Measurements from ENCODE around the gene FAM90A1. TPM values are rescaled to one million over a fixed set of nuclear protein-coding genes. Genes with fewer than 3 reads are reported as not detected.
"Not testable (repeated sequence)": the region's sequence is repeated elsewhere in the genome, so short reads cannot be mapped to it uniquely, and the experiment has no call there.

Gene FAM90A1
- total RNA-seq, 1 donor from 2014 or later, result not detected

DNA sequence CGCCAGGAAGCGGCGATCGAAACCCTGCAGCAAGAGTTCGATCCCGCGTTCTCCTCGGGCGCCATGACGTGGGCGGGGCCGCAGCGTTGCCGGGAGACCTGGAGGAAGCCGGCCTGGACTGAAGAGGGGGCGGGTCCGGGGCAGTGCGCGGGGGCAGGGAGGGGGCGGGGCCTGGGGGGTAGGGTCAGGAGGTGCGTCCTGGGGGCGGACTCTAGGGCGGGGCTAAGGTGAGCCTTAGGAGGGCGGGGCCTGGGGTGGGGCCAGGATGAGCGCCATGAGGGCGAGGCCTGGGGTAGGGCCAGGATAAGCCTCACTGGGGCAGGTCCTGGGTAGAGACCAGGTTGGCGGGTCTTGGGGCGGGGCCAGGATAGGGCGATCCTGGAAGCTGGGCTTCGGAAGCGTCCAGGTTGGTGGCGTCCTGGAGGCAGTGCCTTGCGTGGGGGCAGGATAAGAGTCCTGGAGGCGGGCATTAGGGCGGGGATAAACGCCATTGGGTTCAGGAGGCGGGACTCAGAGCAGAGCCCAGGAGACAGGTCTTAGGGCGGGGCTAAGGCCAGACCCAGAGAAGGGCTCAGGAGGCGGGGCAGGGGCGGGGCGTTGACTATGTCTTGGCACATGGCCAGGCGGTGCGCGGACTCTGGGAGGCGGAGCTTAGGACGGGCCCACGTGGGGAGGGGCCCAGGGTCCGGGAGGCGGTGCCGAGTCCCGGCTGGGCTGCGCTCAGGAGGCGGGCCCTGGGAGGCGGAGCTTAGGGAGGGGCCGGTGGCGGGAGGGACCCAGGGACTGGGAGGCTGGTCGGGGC, 15.7 kb upstream of the FAM90A1 start:
- peak overlapping the region; percentile 97 for H3K4me3 Mint-ChIP-seq
- H3K4me1 Mint-ChIP-seq; H3K36me3 Mint-ChIP-seq (ENCODE audit: low read depth); H3K9me3 Mint-ChIP-seq; H3K27me3 Mint-ChIP-seq: not testable (repeated sequence)
- CTCF ChIA-PET, result interaction anchor here (1.1 to 1.4 kb wide), 2 partner anchors 12 to 134 kb away, joined by 3 to 4 read pairs; no protein-coding TSS in a partner anchor
- POLR2A ChIA-PET, result interaction anchor here (0.8 to 0.9 kb wide), 2 partner anchors 165 to 273 kb away, joined by 3 read pairs; no protein-coding TSS in a partner anchor
- ATAC-seq (ENCODE audit: low read depth) (peak; percentile 98), DNase-seq (peak; percentile 100)
- intact Hi-C loops (cut with micrococcal nuclease), result loop anchor here (1.0 to 10.0 kb wide), 6 partner anchors 161 to 1058 kb away; partner anchors contain the start of genes NECAP1, PEX5 and PHC1
- peak overlapping the region; percentile 98 for H3K27ac Mint-ChIP-seq

DNA sequence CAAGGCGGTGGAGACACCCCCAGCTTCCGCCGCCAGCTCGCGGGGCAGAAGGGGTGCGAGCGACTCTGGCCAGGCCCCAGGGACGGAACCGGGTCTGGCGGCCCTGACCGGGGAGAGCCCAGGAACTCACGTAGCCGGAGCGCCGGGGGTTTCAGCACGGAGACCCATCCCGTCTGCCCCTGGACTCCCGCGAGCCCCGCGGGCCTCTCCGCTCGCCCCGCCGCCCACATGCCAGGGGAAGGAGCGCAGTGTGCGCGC, 15.1 kb upstream of the FAM90A1 start:
- POLR2A ChIA-PET, result interaction anchor here (0.8 kb wide), 1 partner anchor 272 kb away, joined by 3 read pairs; no protein-coding TSS in a partner anchor
- H3K4me1 Mint-ChIP-seq, result not testable (repeated sequence)
- peak overlapping the region; percentile 97 for H3K4me3 Mint-ChIP-seq

GRCh38 chr12:8241917-8242621, 14.7 kb upstream of the FAM90A1 start:
- not testable (repeated sequence) for ATAC-seq (ENCODE audit: low read depth); H3K27me3 Mint-ChIP-seq; H3K4me1 Mint-ChIP-seq; H3K36me3 Mint-ChIP-seq (ENCODE audit: low read depth); H3K9me3 Mint-ChIP-seq
- ChIA-PET CTCF (interaction anchor here (1.1 to 1.4 kb wide), 2 partner anchors 11 to 133 kb away, joined by 3 to 4 read pairs; no protein-coding TSS in a partner anchor), POLR2A (interaction anchor here (0.8 kb wide), 1 partner anchor 272 kb away, joined by 3 read pairs; no protein-coding TSS in a partner anchor)
- Mint-ChIP-seq H3K4me3 (peak overlapping the region; percentile 97), H3K27ac (peak overlapping the region; percentile 68)
- peak; percentile 37 for DNase-seq
- intact Hi-C loops (cut with micrococcal nuclease), result loop anchor here (2.0 to 10.0 kb wide), 2 partner anchors 673 to 1057 kb away; partner anchors contain the start of genes PEX5 and PHC1

More for the DNA sequence above, 15.1 kb upstream of the FAM90A1 start:
- H3K27me3 Mint-ChIP-seq; ATAC-seq (ENCODE audit: low read depth); DNase-seq; H3K9me3 Mint-ChIP-seq; H3K36me3 Mint-ChIP-seq (ENCODE audit: low read depth): not testable (repeated sequence)
- CTCF ChIA-PET, result interaction anchor here (1.1 to 1.4 kb wide), 2 partner anchors 11 to 133 kb away, joined by 3 to 4 read pairs; no protein-coding TSS in a partner anchor
- intact Hi-C loops (cut with micrococcal nuclease), result loop anchor here (2.0 to 10.0 kb wide), 2 partner anchors 672 to 1058 kb away; partner anchors contain the start of genes PEX5 and PHC1
- H3K27ac Mint-ChIP-seq, result peak overlapping the region; percentile 68

DNA sequence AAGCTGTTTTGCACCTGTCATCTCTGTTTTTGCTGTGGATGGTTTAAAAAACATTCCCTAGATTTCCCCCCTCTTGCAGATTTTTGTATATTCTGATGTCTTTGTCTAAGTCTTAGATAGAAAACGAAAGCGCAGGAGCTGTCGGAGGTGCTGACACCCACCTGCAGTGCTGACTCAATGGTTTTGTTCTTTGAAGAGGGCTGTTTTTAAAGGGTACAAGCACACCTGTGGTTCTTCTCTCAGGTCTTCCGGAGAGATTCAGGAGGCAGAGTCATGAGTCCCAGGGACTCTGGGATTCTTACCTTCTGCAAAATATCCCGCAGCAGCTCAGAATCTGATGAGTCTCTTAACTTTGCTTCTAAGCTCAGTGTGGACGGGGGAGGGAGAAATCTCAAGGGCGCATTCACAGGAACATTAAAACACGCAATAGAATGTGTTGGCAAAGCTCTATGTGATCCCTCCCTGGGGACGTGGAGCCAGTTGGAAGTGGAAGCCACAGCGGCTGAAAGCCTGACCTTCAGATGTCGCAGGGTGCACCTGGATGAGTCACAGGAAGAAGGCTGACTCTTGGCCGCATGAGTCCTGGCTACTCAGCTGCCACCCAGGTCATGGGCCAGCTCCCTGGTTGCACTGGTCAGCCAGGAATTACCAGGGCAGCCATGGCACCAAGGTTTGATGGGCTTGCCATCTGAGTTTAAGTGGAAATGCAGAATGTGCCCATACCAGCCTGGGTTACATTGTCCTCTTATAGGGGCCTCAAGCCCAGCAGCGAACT, 13.1 kb upstream of the FAM90A1 start:
- ATAC-seq (ENCODE audit: low read depth); DNase-seq; H3K4me1 Mint-ChIP-seq; H3K27me3 Mint-ChIP-seq; H3K9me3 Mint-ChIP-seq; H3K27ac Mint-ChIP-seq; H3K4me3 Mint-ChIP-seq; H3K36me3 Mint-ChIP-seq (ENCODE audit: low read depth); CTCF ChIA-PET; POLR2A ChIA-PET: not testable (repeated sequence)
- intact Hi-C loops (cut with micrococcal nuclease), result loop anchor here (10.0 kb wide), 1 partner anchor 1056 kb away; the partner anchor contains the start of gene PEX5

- DNase-seq; H3K4me3 Mint-ChIP-seq; H3K9me3 Mint-ChIP-seq; H3K4me1 Mint-ChIP-seq; H3K36me3 Mint-ChIP-seq (ENCODE audit: low read depth); ATAC-seq (ENCODE audit: low read depth); H3K27ac Mint-ChIP-seq; H3K27me3 Mint-ChIP-seq: not testable (repeated sequence)
- CTCF ChIA-PET, result interaction anchor here (0.6 to 2.4 kb wide), 4 partner anchors 128 to 464 kb away, joined by 3 to 19 read pairs (median 6); no protein-coding TSS in a partner anchor
- intact Hi-C loops (cut with micrococcal nuclease), result loop anchor here (1.0 to 5.0 kb wide), 4 partner anchors 56 to 375 kb away; no protein-coding TSS in a partner anchor
- POLR2A ChIA-PET, result interaction anchor here (0.7 kb wide), 1 partner anchor 128 kb away, joined by 3 read pairs; no protein-coding TSS in a partner anchor
Observed at GRCh38 chr12:8237031-8237430, 9.6 kb upstream of the FAM90A1 start.

DNA sequence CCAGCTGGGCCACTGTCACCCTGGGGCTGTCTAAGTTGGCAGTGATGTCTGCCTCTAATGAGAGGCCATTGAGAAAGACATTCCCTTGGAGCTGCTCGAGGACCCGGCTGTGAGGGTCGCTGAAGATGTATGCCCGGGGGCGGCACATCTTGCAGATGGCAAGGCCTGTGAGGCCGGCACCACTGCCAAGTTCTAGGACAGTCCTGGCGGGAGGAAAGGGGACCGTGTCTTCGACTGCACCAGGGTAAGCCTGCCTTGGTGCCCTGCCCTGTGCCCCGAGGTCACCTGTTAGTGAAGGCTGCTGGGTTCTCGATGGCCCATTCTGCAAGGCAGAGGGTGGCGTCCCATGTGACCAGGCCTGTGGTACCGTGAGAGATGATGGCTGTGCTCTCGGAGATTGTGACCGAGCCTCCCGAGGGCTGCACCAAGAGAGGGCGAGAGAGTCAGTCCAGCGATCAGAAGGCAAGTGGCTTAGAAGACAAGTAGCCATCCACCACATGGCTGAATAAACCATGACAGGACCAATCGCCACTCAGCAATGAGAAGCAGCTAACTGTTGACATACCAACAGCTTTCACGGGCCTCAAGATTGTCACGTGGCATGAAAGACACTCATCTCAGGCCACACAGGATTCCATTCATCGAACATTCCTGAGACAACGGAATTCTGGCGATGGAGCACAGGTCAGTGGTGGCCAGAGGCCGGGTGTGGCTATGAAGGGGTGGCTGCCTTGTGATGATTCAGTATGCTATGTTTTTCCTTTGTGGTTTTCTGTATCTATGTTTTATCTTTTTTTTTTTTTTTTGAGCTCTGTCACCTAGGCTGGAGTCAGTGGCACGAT, 8.1 kb upstream of the FAM90A1 start:
- H3K36me3 Mint-ChIP-seq (ENCODE audit: low read depth); H3K27me3 Mint-ChIP-seq; CTCF ChIA-PET; H3K4me3 Mint-ChIP-seq; H3K4me1 Mint-ChIP-seq; DNase-seq; H3K9me3 Mint-ChIP-seq; ATAC-seq (ENCODE audit: low read depth); H3K27ac Mint-ChIP-seq; POLR2A ChIA-PET: not testable (repeated sequence)
- intact Hi-C loops (cut with micrococcal nuclease), result loop anchor here (2.0 to 5.0 kb wide), 2 partner anchors 55 to 373 kb away; no protein-coding TSS in a partner anchor

DNA sequence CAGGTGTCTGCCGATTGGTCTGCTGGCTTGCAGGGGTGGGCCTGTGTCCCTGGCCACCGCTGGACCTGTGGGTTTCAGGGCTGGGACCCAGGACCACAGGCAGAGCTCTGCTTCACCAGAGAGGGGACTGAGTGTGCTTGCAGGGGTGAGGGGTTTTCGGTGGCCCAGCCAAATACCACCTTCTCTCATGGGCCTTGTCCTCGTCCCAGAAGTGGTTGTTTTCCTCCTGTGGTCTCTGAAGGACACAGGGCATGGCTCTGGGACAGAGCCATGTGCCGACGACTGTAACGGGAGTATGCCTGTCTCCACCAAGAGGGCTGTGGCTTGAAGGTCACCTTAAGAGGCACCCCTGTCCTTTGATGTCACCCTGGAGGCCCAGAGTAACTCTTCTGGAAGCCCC, 7.3 kb upstream of the FAM90A1 start:
- POLR2A ChIA-PET; H3K4me3 Mint-ChIP-seq; H3K27me3 Mint-ChIP-seq; H3K9me3 Mint-ChIP-seq; H3K4me1 Mint-ChIP-seq; H3K27ac Mint-ChIP-seq; ATAC-seq (ENCODE audit: low read depth); H3K36me3 Mint-ChIP-seq (ENCODE audit: low read depth); DNase-seq: not testable (repeated sequence)
- intact Hi-C loops (cut with micrococcal nuclease), result loop anchor here (5.0 kb wide), 1 partner anchor 372 kb away; no protein-coding TSS in a partner anchor
- CTCF ChIA-PET, result interaction anchor here (1.7 kb wide), 1 partner anchor 125 kb away, joined by 4 read pairs; no protein-coding TSS in a partner anchor

GRCh38 chr12:8233935-8234495, 6.6 kb upstream of the FAM90A1 start:
- ATAC-seq (ENCODE audit: low read depth); POLR2A ChIA-PET; H3K27ac Mint-ChIP-seq; intact Hi-C loops (cut with micrococcal nuclease); H3K36me3 Mint-ChIP-seq (ENCODE audit: low read depth); H3K4me3 Mint-ChIP-seq; H3K9me3 Mint-ChIP-seq; H3K27me3 Mint-ChIP-seq; DNase-seq; H3K4me1 Mint-ChIP-seq: not testable (repeated sequence)
- CTCF ChIA-PET, result interaction anchor here (1.7 kb wide), 1 partner anchor 125 kb away, joined by 4 read pairs; no protein-coding TSS in a partner anchor

- ATAC-seq (ENCODE audit: low read depth); H3K9me3 Mint-ChIP-seq; H3K27me3 Mint-ChIP-seq; H3K4me1 Mint-ChIP-seq; POLR2A ChIA-PET; DNase-seq; H3K36me3 Mint-ChIP-seq (ENCODE audit: low read depth); H3K4me3 Mint-ChIP-seq; intact Hi-C loops (cut with micrococcal nuclease); H3K27ac Mint-ChIP-seq: not testable (repeated sequence)
- CTCF ChIA-PET, result interaction anchor here (1.7 kb wide), 1 partner anchor 124 kb away, joined by 4 read pairs; no protein-coding TSS in a partner anchor
Observed at GRCh38 chr12:8233300-8233855, 6.0 kb upstream of the FAM90A1 start.

Data from activated B cell treated with CpG ODN at 0.5 μM for 24 hours (primary cell).